LNCaP clone FGC (cell line): ENCODE results near the gene RBM19.

Experiments used
- DNase-seq: peaks from one replicate; pipeline ENCODE4 v3.0.0-alpha.2; 2011; ENCODE audit warnings: low read depth
- H3K4me3 ChIP-seq: 2 replicates; pipeline ENCODE4 v1.5.1; 2011; ENCODE audit warnings: mild to moderate bottlenecking, low read depth, low read length, control low read depth
- CTCF ChIP-seq: IDR thresholded peaks from 2 replicates; pipeline ENCODE4 v1.5.1; 2012; ENCODE audit warnings: mild to moderate bottlenecking; ENCODE audit not compliant: control insufficient read depth, insufficient read depth; ENCODE audit errors: extremely low read depth

The RBM19 gene

GRCh38 chr12:113772505-113773030, 193.6 kb downstream of the RBM19 start:
- TF ChIP-seq CTCF: no peak
- no peak for DNase-seq
- no peak overlapping the region for H3K4me3 ChIP-seq

- TF ChIP-seq CTCF: no peak
- H3K4me3 ChIP-seq: no peak overlapping the region
- no peak for DNase-seq
Observed at GRCh38 chr12:113770389-113770865, 195.7 kb downstream of the RBM19 start.

GRCh38 chr12:113769305-113769704, 196.8 kb downstream of the RBM19 start:
- no peak overlapping the region for H3K4me3 ChIP-seq
- no peak for DNase-seq
- no peak for TF ChIP-seq CTCF

- DNase-seq: no peak
- TF ChIP-seq CTCF: no peak
- no peak overlapping the region for H3K4me3 ChIP-seq
Observed at GRCh38 chr12:113768850-113769249, 197.3 kb downstream of the RBM19 start.

GRCh38 chr12:113766879-113767878, 198.9 kb downstream of the RBM19 start:
- no peak for DNase-seq
- no peak for TF ChIP-seq CTCF
- no peak overlapping the region for H3K4me3 ChIP-seq
